Dedifferentiated amniotic fluid mesenchymal stem cell (primary cell): ENCODE measurements around the gene MYL2.

ENCODE experiments used
- DNase-seq: peaks from one replicate; pipeline ENCODE4 v3.0.0-alpha.2; 2016; ENCODE audit errors: extremely low spot score

Gene MYL2

GRCh38 chr12:110930348-110931314 is 10.3 kb upstream of the MYL2 start:
- DNase-seq, result no peak

DNA sequence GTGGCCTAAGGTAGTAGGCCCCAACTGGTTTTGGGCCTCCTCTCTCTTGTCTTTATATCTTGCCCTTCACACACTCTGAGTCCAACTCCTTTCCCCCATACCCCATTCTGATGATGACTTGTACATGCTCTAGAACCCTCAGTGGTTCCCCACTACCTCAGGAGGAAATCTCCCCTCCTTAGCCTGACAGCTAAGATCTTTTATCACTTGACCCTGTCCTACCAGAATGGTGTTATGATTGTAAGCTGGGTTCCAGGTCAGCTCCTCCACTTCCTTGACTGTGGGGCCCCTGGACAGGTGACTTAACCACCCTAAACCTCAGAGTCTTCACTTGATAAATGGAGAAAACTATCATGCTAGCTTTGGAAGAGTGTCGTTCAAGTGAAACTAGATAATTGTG is 9.4 kb upstream of the MYL2 start:
- no peak for DNase-seq

- DNase-seq, result no peak
These were observed 8.3 kb upstream of the MYL2 start for GRCh38 chr12:110928700-110929099.

DNA sequence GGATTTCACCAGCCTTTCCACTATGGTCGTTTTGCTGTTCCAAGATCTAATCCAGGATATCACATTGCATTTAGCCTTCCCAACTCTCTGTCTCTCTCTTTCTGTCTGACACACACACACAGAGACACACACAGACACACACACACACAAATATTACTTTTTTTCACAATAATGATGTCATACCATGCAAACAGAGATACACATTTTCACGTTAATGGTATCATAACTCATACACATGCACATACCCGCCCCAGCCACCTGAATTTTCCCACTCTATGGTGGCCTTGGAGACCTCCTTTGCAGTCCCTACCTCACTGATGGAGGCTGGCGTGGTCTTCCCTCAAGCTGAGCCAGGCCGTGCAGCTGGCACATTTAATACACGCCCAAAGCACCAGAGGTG is 7.2 kb upstream of the MYL2 start:
- no peak for DNase-seq

DNA sequence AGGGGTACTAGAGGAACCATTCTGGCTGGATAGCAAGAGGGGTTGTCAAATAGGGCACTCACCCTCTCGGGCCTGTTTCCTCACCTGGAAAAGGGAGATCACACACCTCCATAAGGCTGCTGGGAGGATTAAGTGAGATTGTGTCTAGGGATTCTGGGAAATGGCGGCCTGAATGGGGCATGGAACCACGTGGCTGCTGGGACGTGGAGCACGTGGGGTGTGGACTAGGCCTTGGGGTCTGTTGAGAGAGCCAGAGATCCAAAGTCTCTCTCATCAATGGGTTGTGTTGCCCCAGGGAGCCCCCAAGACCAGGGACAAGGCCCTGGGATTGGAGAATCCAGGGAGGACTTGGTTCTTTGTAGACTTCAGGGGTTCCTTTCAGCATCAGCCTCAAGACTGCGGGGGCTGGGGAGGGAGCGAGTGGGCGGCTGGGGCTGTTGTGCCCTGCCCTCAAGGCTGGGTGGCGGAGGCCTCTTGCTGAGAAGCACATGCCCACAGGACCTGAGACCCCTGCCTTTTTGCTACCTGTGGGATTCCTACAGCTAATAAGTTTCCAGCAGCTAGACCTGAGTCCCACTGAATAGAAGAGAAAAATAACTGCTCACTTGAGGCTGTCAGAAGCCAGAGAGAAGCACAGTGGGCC is 3.4 kb upstream of the MYL2 start:
- no peak for DNase-seq

DNA sequence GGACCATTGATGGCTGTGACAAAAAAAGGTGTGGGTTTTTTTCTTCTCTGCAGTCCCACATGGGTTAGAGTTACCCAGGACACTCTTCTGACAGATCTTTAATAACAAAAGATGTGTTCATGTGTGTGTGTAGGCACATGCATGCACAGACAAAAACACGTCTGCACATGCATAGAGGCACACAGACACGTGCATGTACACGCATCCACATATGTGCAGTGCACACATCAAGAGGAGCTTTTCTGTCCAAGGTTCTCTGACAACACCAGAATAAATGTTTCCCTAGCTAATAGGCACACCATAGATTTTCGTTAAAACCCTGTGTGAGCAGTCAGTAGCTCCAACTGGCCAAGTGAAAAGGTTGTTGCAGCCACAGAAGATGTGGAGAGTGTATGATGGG is 2.8 kb upstream of the MYL2 start:
- no peak for DNase-seq

- no peak for DNase-seq
These were observed 2.3 kb upstream of the MYL2 start for GRCh38 chr12:110922652-110923051.

GRCh38 chr12:110921262-110921661 is 883 bp upstream of the MYL2 start:
- no peak for DNase-seq

DNA sequence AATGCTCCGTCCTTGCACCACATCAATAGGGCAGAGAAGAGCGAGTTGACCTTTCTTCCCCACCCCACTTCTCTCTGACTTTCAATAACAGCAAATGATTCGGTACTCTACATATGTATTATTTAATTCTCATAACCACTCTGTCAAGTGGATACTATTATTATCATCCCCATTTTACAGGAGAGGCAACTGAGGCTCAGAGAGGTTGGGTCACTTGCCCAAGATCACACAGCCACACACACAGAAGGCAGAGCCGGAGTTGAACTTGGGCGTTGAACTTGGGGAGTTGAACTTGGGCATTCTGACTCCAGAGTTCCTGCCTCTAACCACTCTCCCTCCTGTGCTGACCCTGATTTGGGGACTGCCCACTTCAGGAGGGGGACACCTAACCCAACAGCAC is 659 bp downstream of the MYL2 start:
- no peak for DNase-seq

GRCh38 chr12:110917961-110918360 is 2.4 kb downstream of the MYL2 start:
- DNase-seq, result no peak

DNA sequence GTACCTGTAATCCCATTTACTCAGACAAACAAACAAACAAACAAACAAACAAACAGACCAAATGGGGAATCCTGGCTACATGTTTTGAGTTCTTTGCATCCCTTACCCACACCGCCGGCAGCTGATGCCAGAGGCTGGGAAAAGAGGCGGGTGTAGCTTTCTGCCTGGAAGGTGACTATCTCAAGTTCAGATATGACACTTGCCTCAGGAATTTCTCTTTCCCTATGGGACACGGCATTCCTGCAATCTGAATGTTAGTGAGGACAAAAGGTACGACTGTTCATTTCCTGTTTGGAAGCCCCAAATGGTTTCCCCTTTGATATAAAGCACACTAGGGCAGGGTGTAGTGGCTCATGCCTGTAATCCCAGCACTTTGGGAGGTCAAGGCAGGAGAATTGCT is 2.9 kb downstream of the MYL2 start:
- DNase-seq, result no peak

- DNase-seq, result no peak
These were observed 4.0 kb downstream of the MYL2 start for GRCh38 chr12:110916295-110916875.

GRCh38 chr12:110913119-110914056 is 7.0 kb downstream of the MYL2 start:
- no peak for DNase-seq

DNA sequence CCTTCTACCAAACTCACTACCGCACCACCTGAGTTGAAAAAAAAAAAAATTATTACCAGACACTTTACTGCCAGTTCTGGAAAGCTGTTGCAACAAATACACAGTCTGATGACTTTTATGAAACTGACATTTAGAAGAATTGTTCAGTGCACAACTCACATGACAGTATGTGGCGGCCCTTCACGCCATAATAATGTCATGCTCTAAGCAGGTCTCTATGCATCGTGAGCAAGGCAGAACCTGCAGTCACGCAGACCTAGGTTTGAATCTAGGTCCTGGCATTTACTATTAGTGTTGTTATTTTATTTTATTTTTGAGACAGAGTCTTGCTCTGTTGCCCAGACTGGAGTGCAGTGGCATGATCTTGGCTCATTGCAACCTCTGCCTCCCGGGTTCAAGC is 8.1 kb downstream of the MYL2 start:
- DNase-seq, result no peak

GRCh38 chr12:110908377-110909152 is 11.8 kb downstream of the MYL2 start:
- DNase-seq, result no peak

- no peak for DNase-seq
These were observed 12.8 kb downstream of the MYL2 start for GRCh38 chr12:110907583-110907982.

DNA sequence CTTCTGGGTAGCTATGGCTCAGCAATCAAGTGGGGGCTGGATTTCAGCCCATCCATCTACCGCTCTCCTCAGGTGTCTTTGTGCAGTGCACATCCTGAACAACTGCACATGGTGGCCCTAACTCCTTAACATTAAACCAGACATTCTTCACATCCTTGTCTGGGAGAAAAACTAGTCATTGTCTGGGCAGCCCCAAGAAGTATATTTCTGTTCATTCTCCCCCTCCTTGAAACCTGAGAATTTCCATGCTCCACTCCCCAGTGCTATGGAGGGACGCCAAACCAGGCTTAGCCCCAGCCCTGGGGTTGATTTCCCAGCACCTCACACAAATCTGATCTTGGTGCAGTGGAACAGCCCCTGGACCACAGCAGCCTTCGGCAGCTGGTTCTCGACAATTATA is 13.4 kb downstream of the MYL2 start:
- DNase-seq, result no peak

DNA sequence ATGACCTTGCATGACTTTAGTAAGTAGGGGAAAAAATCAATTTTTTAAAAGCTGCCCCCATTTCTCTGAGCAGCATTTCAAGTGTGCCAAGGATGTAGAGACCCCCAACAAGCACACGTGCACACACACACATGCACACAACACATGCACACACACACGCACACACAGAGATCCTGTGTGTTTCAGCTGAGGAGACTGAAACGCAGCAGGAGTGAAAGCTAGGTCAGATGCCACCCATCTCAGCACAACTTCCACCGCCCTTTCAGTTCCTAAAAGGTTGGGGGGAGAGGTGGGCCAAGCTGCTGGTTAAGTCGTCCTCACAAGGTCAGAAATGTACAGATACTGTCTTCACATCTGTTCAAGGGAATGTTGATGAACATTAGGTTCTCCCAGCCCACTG is 13.9 kb downstream of the MYL2 start:
- DNase-seq, result no peak

DNA sequence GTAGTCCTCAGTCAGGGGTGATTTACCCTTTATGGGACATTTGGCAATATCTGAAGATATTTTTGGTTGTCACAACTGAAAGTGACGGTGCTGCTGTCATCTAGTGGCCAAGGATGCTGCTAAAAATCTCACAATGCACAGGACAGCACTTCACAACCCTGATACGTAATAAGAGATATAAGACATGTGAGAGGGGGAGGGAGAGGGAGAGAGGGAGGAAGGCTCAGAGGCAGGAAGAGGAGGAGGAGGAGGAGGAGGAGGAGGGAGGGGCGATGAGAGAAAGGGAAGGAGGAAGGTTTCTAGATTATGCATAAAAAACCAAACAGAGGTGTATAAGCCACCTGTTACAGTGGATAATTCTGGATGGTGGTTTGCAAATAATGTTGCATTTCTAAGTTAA is 14.3 kb downstream of the MYL2 start:
- no peak for DNase-seq

- DNase-seq, result no peak
These were observed 16.9 kb downstream of the MYL2 start for GRCh38 chr12:110903511-110903910.

DNA sequence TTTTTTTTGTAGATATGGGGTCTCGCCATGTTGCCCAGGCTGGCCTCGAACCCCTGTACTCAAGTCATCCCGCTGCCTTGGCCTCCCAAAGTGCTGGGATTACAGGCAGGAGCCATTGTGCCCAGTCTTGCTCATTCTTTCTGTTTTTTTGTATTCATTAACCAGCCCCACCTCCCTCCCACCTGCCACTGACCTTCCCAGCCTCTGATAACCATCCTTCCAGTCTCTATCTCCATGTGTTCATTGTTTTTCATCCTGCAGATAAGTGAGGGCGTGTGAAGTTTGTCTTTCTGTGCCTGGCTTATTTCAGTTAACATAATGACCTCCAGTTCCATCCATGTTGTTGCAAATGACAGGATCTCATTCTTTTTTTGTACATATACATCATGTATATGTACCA is 19.0 kb downstream of the MYL2 start:
- DNase-seq, result no peak
